NCI-H2107 treated with DMSO at 0.1 percent for 48 hours (cell line): Measurements from ENCODE around the gene CDH4.

Experiments
- DNase-seq: peaks from one replicate; lab custom pipeline; 2025; ENCODE audit not compliant: unreplicated experiment; lab: John Stamatoyannopoulos, UW

CDH4 gene

DNA sequence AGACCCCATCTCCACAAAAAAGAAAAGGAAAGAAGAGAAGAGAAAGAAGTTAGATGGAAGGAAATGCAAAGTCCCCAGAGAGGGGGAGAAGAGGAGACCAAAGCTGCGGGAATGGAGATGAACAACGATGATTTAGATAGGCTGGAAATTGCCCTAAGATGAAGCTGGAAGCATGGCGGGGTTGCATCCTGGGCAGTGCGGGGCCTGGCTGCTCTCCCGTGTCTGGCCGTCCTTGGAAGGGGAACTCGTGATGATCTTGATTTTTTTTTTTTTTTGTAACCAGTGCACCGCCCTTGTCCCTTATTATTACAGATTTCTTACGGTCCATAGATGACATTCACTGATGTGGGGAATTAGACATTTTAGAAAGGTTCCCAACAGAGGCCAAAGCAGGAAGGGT is 276.5 kb downstream of the CDH4 start:
- no peak for DNase-seq

DNA sequence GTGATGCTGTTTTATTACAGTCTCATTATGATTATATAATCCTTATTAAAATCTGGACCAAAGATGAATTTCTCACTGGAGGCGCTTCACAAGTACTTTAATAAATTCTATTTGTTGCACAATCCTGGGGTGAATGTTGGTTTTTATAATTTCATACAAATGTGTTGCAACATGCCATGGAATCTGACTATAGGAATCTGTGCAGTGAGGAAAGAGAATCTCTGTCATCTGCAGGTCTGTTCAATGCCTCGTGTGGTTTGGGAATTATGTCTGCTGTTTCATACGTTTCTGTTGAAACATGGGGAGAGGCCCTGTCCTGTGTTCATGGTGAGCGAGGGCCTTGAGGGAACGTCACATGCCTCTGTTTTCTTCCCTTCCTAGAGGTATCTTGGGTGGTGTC is 277.3 kb downstream of the CDH4 start:
- DNase-seq: no peak

DNA sequence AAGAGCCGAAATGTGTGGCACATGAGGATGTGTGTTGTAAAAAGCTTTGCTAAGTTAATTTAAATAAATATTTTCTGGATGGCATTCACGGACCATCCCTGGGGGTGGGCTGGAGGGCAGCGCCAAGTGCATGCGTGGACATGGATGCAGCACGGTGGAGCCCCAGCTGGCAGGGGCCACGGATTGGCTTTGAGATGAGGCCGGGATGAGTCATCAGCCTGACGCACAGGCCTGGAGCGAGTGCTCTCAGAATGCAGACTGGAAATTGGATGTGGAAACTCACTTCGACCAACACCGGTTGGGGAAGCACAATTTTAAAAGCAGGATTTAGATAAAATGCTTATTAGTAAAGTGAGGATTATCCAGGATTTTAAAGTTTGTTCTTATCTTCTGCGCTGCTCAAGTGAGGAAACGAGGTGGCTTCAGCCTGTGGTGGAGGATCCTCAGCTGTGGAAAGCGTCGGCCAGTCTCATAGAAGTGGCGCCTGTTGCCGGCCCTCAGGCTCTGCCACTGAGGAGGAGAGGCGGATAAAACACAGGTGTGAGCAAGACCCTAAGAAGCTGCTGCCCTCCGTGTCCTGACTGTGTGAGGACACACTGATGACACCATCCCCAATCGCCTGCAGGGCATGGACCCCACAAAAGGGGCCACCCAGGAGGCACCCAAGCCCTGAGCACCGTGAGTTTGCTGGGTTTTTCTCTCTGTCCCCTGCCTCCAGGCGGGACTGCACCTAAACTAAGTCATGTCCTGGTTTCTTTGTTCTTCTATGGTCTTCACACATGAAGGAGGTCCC is 279.7 kb downstream of the CDH4 start:
- DNase-seq: no peak

DNA sequence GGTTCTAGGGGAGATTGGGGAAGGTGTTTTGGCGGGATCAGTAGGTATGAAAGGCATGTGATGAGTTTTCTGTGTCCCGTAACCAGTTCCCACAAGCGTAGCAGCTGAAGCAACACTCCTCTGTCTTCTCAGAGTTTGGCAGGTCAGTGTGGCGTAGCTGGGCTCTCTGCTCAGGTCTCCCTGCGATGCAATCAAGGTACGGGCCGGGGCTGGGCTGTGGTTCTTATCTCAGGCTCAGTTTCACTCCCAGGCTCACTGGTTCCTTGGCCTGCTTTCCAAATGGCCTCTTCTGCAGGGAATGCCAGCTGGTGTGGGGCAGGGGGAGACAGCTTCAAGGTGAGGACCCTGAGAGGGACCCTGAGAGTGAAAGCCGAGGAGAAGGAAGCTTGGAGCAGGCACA is 280.7 kb downstream of the CDH4 start:
- no peak for DNase-seq

DNA sequence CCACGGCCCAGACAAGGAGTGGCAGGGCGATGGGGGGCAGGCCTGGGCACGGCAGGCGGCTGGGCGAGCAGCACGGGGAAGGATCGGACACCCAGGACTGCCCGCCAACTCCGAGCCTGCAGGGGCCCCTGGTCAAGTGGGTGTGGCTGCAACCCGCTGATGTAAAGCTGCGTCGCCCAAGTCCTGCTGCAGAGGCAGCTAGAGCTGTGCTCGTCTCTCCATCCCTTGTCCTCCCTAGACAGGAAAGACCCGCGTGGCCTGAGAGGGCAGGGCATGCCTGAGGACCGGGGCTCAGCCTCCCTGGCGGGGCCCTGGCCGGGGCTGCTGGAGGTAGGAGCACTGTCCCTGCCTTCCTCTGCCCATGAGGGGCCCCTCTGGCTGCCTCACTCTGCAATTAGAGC is 281.2 kb downstream of the CDH4 start:
- no peak for DNase-seq

DNA sequence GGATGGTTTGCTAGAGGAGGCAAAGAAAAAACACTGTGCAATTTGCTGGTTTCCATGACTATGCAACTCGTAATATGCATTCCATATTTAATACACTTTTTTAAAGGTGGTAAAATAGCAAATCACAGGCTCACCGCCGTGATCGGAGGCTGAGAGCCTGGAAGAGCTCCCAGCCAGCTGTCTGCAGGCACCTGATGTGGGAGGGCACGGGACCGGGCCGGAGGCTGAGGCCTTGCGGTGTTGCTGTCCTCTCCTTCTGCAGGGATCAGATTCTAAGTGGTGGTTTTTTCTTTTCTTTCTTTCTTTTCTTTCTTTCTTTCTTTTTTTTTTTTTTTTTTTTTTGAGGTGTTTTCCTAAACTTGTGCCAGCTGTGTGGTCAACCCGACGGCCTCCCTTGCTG is 282.3 kb downstream of the CDH4 start:
- no peak for DNase-seq

DNA sequence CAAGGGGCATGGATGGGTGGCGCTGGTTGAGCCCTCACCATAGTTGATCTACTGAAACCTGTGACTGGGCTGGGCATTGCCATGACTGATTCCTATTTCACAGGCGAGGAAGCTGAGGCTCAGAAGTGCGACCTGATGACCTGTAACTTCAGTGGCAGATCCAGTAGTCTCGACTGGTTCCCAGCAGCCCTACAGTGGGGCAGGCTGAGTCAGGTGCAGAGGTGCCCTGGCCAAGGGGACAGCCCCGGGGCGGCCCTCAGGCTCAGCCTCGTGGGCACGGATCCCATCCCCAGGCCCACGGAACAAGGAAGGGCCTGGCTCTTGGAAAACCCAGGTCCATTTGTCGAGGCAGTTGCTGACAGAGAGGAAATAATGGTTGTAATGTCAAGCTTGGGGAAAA is 283.0 kb downstream of the CDH4 start:
- no peak for DNase-seq

DNA sequence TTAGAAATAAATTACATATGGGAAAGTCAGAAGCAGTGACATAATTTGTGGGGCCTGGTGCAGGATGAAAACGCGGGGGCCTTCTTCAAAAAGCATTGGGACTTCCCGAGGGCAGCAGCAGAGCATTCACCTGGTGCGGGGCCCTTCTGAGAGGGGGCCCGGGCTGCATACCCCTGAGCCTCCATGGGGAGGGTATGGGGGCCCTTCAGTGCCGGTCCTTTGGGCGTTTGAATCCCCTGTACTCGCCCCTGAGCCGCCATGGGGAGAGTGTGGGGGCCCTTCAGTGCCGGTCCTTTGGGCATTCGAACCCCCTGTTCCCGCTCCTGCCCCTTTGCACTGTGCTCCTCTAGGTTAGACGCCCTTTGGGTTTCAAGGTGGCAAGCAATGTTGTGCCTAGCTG is 283.5 kb downstream of the CDH4 start:
- no peak for DNase-seq

DNA sequence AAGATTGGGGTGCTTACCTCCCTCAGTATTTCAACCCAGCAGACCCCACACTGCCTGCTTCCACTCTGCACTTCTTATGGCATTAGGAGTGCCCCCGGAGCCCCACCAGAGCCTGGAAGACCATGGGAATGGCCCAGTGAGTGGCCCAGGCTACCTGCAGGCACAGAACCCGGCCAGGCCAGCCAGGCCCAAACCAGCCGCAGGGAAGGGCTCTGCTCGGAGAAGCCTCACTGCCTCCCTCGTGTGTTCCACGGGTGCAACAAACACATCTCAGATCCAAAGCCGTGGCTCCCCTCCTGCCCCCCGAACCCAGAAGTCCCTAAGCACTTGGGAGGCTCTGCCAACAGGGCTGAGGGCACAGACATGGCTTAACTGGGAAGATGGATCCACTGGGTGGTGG is 283.9 kb downstream of the CDH4 start:
- DNase-seq: no peak

DNA sequence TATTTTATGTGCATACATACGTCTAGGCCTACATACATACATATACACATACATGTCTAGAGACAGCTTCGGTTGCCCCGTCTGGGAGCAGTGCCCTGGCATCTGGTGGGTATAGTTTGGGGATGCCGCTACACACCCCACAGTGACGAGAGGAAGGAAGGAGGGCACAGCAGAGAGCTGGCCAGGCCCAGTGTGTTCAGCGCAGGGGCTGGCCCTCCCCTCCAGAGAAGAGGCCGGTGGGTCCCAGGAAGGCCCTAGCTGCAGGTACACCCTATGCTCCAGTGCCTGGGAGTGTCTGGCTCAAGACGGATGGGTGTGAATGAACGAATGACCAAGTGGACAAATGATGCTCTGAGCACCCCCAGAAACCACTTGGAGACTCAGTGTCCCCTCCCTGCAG is 284.6 kb downstream of the CDH4 start:
- DNase-seq: no peak

DNA sequence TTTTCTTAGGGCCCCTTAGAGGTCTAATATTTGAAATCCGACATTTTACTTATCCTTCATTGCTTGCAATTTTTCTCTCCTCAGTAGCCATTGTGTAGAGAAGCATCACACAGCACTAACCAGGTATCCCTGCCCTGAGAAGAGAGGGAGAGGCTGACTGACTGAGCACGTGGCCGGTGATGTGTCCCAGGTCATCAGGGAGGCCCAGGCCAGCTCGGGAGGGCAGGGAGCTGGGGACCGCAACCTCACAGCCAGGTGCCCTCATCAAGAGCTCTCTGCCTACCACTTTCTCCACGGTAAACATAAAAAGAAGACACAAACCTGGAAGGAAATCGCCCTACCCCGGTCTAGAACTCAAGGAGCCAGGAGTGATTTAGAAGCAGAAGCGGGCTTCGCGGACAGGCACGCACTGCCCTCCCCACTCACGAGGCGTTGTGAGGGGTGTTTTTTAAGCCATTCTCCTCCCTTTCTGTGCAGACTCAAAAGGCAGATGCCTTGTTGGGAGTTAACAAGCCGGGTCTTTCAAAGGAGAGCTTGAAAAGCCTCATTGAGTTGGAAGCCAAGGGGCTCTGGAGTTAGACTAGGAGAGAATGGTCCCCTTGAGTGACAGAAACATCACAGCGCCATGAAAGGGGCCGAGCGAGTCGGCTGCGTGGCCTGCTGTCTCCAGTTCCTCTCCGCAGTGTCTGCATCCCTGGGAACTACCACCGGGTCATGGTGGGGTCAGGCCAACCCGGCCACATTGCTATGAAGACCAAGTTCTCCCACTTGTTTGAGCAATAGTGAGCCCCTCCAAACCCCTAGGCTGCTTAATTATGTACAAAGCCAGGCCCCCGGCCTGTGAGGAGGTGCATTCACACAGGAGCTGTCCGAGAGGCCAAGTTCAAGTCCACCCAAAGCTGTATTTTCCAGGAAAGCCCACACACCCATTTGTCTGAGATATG is 285.4 kb downstream of the CDH4 start:
- no peak for DNase-seq

DNA sequence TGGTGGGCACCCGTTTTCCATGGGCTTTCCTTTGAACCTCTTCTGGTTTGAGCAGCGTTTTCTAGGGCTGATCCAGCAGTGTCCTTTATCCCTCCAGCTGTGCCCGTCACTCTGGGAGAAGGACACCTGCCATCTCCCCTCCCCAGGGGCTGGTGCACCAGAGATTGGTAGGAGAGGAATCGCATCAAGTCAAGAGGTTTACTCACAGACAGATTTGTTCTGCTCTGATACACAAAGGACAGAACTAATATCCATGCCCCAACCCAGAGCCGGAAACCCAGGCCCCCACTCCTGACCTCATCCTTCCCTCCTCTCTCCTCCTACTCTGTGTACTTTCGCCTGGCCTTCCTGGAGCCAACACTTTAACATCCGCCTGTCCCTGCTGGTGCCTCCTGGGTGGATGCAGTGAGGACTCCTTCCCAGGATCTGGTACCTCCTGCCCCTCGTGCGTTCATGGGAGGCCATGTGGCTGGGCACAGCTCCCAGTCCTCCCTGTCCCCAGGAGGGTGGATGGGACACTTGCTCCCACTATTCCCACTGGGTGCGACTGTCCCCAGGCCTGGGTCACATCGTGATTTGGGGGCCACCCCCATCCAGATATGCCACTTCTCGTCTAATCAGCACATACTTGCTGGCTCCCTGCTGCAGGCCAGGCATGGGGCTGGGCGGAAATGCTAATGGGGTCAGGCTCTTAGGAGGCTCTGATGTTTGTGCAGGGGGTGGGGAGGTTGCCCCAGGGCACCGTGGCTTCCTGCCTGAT is 286.3 kb downstream of the CDH4 start:
- no peak for DNase-seq

DNA sequence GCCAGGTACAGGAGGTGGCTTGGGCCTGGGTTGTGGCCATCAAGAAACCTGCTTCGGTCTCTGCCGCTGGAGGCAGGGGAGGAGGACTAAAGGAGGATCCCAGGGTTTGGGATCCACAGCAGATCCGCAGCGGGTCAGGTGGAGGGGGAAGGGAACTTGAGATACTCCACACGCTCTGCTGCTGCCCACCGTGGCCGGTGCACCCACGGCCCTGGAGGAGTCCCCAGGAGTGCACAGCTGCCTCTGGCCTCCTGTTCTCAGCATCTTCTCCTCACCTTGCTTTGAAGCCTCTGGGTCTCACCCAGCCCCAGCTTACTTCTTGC is 286.8 kb downstream of the CDH4 start:
- no peak for DNase-seq

DNA sequence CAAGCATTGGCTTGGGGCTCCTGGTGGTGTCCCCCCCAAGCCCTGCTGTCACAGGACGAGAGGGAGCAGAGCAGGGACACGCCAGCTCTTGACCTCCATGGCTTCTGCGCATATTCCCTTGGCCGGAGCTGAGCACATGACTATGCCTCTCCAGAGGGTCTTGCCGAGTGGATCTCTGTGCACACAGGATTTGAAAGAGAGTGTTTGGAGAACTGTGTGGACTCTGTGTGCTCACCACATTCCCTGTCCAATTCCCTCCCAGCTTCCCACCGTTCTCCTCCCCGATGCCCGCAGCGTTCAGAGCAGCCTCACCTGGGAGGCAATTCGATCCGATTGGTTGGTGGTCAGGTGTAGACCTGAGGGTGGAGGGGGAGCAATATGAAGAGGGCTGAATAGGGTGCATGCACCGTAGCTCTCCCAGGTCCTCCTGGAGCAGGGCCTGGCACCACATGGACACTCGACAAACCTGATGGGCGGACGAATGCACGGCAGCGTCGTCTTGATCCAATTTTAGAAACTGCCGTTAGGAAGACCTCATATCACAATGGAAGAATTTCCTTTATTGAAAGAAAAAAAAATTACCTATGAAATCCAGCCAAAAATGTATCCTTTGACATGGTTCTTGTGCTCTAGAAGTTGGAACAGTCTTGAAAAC is 287.8 kb downstream of the CDH4 start:
- no peak for DNase-seq

DNA sequence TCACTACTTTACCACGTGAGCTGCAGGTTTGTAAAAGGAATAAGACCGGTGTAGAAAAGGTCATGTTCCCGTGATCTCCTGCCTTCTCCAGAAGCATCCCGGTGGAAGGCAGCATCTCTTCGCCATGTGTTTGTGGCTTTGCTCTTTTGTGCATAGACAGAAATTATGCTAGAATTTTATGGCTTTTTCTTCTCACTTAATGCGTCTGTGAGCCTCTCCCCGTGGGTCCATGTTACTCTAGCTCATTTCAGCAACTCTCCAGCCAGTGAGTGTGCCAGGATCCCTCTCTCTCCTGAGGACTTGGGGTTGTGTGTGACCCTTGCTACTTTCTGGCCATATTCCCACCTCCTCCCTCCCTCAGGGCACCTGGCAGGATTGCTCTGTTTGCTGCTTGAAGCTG is 289.5 kb downstream of the CDH4 start:
- no peak for DNase-seq

DNA sequence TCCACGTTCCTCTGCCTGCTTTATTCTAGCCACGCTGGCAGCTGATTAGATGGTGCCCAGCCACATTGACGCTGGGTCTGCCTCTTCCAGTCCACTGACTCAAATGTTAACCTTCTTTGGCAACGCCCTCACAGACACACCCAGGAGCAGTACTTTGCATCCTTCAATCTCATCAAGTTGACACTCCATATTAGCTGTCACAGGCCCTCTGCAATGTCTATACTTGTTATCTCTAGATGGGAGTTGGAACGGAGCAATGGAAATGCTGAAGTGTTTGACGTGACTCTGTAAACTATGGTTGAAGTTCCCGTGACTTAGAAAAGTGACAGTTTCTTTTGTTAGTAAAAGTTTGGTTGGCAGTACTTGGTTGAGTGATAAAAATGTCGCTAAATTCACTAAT is 291.0 kb downstream of the CDH4 start:
- no peak for DNase-seq

DNA sequence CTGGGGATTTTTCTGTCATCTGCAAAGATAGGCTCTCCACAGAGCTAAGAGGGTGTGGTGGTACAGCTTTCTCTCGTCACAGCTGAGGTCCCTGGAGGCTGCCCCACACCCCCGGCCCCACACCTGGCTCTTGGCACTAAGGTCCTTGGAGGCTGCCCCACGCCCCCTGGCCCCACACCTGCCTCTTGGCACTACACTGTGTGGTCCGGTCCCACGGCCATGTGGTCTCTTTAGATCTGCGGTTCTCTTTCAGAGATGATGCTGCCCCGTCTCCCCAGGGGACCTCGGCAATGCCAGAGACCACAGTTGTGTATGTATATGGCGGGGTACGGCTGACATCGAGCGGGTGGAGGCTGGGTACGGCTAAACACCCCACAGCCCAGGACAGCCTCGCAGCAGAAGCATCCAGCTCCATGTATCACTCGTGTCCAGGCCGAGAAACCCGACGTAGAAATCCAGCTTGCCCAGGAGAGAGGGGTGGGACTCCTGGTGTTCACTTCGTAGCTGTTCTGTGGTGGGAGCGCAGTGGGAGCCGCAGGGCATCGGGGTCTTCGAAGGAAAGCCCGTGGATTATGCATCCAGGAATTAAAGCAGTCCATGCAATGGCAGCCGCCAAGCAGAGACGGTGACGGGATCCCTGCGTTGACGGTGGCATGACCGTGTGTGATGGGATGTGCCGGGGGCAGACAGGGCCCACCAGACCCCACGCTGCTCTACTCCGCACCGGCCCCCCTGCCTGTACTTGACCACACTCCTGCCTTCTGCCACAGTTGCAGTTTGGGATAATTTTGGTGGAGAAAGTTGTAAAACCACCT is 292.1 kb downstream of the CDH4 start:
- DNase-seq: no peak

DNA sequence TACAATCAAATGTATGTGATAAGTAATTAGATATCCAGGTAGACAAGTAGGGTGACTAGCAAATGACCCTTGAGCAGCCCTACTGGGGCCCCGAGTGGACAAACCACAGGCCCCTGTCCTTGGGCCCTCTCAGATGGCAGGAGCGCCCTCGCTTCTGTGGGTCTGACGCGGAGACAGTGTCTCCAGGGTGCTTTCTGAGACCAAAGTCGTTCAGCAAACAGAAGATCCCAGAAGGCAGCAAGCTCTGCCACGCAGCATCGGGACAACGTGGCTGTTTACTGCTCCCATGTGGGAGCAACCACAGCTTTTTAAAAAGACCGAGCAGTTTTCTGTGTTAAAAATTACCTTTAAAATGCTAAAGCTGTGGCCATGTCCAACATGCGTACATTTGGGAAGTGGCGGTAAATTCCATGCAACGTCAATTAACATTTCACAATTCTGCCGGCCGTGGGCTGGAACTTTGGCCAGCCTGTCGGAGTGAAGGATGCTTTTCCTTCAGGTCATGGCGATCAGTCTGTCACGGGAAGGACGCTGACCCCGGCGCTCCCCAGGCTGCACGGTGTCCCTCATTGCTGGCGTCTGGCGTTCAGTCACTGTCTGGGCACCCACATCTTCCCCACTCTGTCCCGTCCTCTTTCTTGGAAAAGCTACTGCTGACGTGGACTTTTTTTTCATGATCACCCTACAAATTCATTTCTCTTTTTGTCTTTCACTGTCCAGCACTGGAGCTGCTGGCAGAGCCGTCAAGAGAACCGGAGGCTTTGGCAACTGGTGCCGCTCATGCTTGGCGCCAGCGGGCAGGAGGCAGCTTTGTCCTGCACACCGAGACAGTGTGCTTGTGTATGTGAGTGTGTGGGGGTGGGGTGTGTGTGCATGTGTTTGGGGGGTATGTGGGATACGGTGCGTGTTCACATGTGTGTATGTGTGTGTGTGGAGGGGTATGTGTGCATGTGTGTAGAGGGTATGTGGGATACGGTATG is 293.1 kb downstream of the CDH4 start:
- DNase-seq: no peak

DNA sequence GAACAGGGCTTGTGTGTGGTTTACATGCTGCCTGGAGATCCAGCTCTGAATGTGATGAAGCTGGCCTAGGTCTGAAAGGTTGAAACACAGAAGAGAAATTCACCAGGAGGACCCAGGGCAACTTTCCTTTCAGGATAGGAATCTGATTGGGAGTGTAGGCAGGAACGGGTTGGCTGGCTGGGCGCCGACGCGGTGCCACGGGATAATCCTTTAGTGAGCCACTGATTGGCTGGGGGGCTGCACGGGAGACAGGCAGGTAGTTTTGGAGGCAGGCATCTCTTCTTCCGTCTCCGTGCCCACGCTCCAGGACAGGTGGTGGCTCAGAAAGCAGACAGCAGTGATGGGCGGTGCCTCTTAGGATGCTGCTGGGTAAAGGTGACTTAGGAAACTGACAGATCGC is 294.6 kb downstream of the CDH4 start:
- DNase-seq: no peak
